ENCODE measurements around the gene ZNF391. TPM values are rescaled to one million over a fixed set of nuclear protein-coding genes. Genes with fewer than 3 reads are reported as not detected.

The ZNF391 gene
- total RNA-seq, 1 donor from 2014 or later = 0.75 TPM

GRCh38 chr6:27439371-27439770, 50.8 kb downstream of the ZNF391 start:
- Histone ChIP-seq H3K27me3 (no peaks in the 10 kb centered on the region), H3K9me3 (peaks cover 6 to 37% of the 10 kb centered on the region in 2 donors), H3K36me3 (no peaks in the 10 kb centered on the region), H3K4me1 (no peaks in the 10 kb centered on the region), H3K27ac (no peak overlapping the region), H3K4me3 (no peak overlapping the region)
- intact Hi-C loops (cut with DNase I) = no loop called here
- TF ChIP-seq CTCF (IDR thresholded peaks at IDR 0.05) = no peak
- DNase-seq (ENCODE audit: low spot score in 2 of 2) = no peak

GRCh38 chr6:27441001-27441400, 52.4 kb downstream of the ZNF391 start:
- Histone ChIP-seq H3K4me1 (no peaks in the 10 kb centered on the region), H3K27ac (no peak overlapping the region), H3K9me3 (peaks cover 1 to 47% of the 10 kb centered on the region in 2 donors), H3K36me3 (no peaks in the 10 kb centered on the region), H3K4me3 (no peak overlapping the region), H3K27me3 (no peaks in the 10 kb centered on the region)
- DNase-seq (ENCODE audit: low spot score in 2 of 2) = no peak
- intact Hi-C loops (cut with DNase I) = no loop called here
- no peak for TF ChIP-seq CTCF (IDR thresholded peaks at IDR 0.05)

- Histone ChIP-seq H3K27ac (no peak overlapping the region), H3K27me3 (no peaks in the 10 kb centered on the region), H3K36me3 (no peaks in the 10 kb centered on the region), H3K9me3 (peaks cover 5 to 59% of the 10 kb centered on the region in 2 donors), H3K4me3 (no peak overlapping the region), H3K4me1 (no peaks in the 10 kb centered on the region)
- DNase-seq (ENCODE audit: low spot score in 2 of 2) = no peak
- no peak for TF ChIP-seq CTCF (IDR thresholded peaks at IDR 0.05)
- intact Hi-C loops (cut with DNase I) = no loop called here
These were observed 54.4 kb downstream of the ZNF391 start for GRCh38 chr6:27442932-27443331.

GRCh38 chr6:27448456-27448855, 59.9 kb downstream of the ZNF391 start:
- peaks cover 46 to 85% of the 10 kb centered on the region in 2 donors for H3K9me3 ChIP-seq
- intact Hi-C loops (cut with DNase I) = no loop called here
- no peak for TF ChIP-seq CTCF (IDR thresholded peaks at IDR 0.05)

GRCh38 chr6:27451660-27452390, 63.3 kb downstream of the ZNF391 start:
- DNase-seq (ENCODE audit: low spot score in 2 of 2) = no peak
- intact Hi-C loops (cut with DNase I) = no loop called here
- H3K36me3 ChIP-seq = peaks cover 61 to 76% of the 10 kb centered on the region in 2 donors
- H3K4me3 ChIP-seq = no peak overlapping the region
- H3K27ac ChIP-seq = no peak overlapping the region
- TF ChIP-seq CTCF (IDR thresholded peaks at IDR 0.05) = no peak
- no peaks in the 10 kb centered on the region for H3K4me1 ChIP-seq
- H3K27me3 ChIP-seq = no peaks in the 10 kb centered on the region
- peaks cover 57 to 99% of the 10 kb centered on the region in 2 donors for H3K9me3 ChIP-seq

More at GRCh38 chr6:27448456-27448855, 59.9 kb downstream of the ZNF391 start:
- peaks cover 27 to 42% of the 10 kb centered on the region in 2 donors for H3K36me3 ChIP-seq
- H3K4me1 ChIP-seq = no peaks in the 10 kb centered on the region
- no peak overlapping the region for H3K27ac ChIP-seq
- DNase-seq (ENCODE audit: low spot score in 2 of 2) = no peak
- H3K27me3 ChIP-seq = no peaks in the 10 kb centered on the region
- no peak overlapping the region for H3K4me3 ChIP-seq

All from ascending aorta (tissue), 2 donors.